HG03565 (cell line): Measurements from ENCODE around the gene DYRK1A.

ENCODE experiments used
- ATAC-seq: cut with Tn5 transposase; IDR thresholded peaks from one replicate; pipeline ENCODE4 v1.9.1; 2021; ENCODE audit warnings: mild to moderate bottlenecking, moderate library complexity; ENCODE audit not compliant: unreplicated experiment

DYRK1A gene

GRCh38 chr21:37415939-37416338 is 49.4 kb downstream of the DYRK1A start:
- ATAC-seq = no peak

- no peak for ATAC-seq
These were observed 50.3 kb downstream of the DYRK1A start for GRCh38 chr21:37416914-37417313.

GRCh38 chr21:37419228-37419906 is 52.8 kb downstream of the DYRK1A start:
- no peak for ATAC-seq

GRCh38 chr21:37421306-37421705 is 54.7 kb downstream of the DYRK1A start:
- ATAC-seq = no peak

GRCh38 chr21:37422382-37422781 is 55.8 kb downstream of the DYRK1A start:
- ATAC-seq = no peak

GRCh38 chr21:37423103-37423502 is 56.5 kb downstream of the DYRK1A start:
- ATAC-seq = no peak

GRCh38 chr21:37424396-37424795 is 57.8 kb downstream of the DYRK1A start:
- ATAC-seq = no peak

- ATAC-seq = no peak
These were observed 58.4 kb downstream of the DYRK1A start for GRCh38 chr21:37425001-37425400.

GRCh38 chr21:37425684-37426083 is 59.1 kb downstream of the DYRK1A start:
- no peak for ATAC-seq

- ATAC-seq = no peak
These were observed 60.6 kb downstream of the DYRK1A start for GRCh38 chr21:37427221-37427620.

GRCh38 chr21:37429356-37429755 is 62.8 kb downstream of the DYRK1A start:
- ATAC-seq = no peak

GRCh38 chr21:37430184-37430821 is 63.7 kb downstream of the DYRK1A start:
- no peak for ATAC-seq

GRCh38 chr21:37431243-37431642 is 64.7 kb downstream of the DYRK1A start:
- no peak for ATAC-seq

- ATAC-seq = no peak
These were observed 66.3 kb downstream of the DYRK1A start for GRCh38 chr21:37432710-37433455.

- ATAC-seq = no peak
These were observed 66.9 kb downstream of the DYRK1A start for GRCh38 chr21:37433456-37433840.

- ATAC-seq = no peak
These were observed 68.5 kb downstream of the DYRK1A start for GRCh38 chr21:37435120-37435519.

- ATAC-seq = no peak
These were observed 69.1 kb downstream of the DYRK1A start for GRCh38 chr21:37435711-37436110.

GRCh38 chr21:37436174-37436573 is 69.6 kb downstream of the DYRK1A start:
- ATAC-seq = no peak

- no peak for ATAC-seq
These were observed 71.0 kb downstream of the DYRK1A start for GRCh38 chr21:37437376-37438080.

GRCh38 chr21:37443683-37444082 is 77.1 kb downstream of the DYRK1A start:
- no peak for ATAC-seq

GRCh38 chr21:37445228-37445627 is 78.7 kb downstream of the DYRK1A start:
- ATAC-seq = no peak
